GM12875 (cell line): Measurements from ENCODE around the gene SOX5.

ENCODE experiments used
- H3K4me3 ChIP-seq: one replicate; pipeline ENCODE4 v1.5.1; 2011; ENCODE audit warnings: low read depth, low read length, control low read depth
- CTCF ChIP-seq: IDR thresholded peaks from 2 replicates; pipeline ENCODE4 v1.5.1; 2011; ENCODE audit warnings: low read depth, mild to moderate bottlenecking, control low read depth, inconsistent platforms, low read length, moderate library complexity, borderline replicate concordance; ENCODE audit not compliant: insufficient read depth

SOX5 gene

GRCh38 chr12:23596568-23596967 lies 352.9 kb downstream of the SOX5 start:
- H3K4me3 ChIP-seq, result no peak overlapping the region
- no peak for TF ChIP-seq CTCF

GRCh38 chr12:23587833-23588559 lies 361.5 kb downstream of the SOX5 start:
- no peak overlapping the region for H3K4me3 ChIP-seq
- TF ChIP-seq CTCF, result no peak

- no peak for TF ChIP-seq CTCF
- H3K4me3 ChIP-seq, result no peak overlapping the region
Measured at GRCh38 chr12:23585782-23586163, 363.7 kb downstream of the SOX5 start.

GRCh38 chr12:23585156-23585781 lies 364.2 kb downstream of the SOX5 start:
- no peak for TF ChIP-seq CTCF

GRCh38 chr12:23581913-23582312 lies 367.6 kb downstream of the SOX5 start:
- no peak for TF ChIP-seq CTCF
- no peak overlapping the region for H3K4me3 ChIP-seq

More at GRCh38 chr12:23585156-23585781, 364.2 kb downstream of the SOX5 start:
- no peak overlapping the region for H3K4me3 ChIP-seq

- no peak overlapping the region for H3K4me3 ChIP-seq
- TF ChIP-seq CTCF, result no peak
Measured at GRCh38 chr12:23579257-23579656, 370.2 kb downstream of the SOX5 start.

- TF ChIP-seq CTCF, result no peak
- H3K4me3 ChIP-seq, result no peak overlapping the region
Measured at GRCh38 chr12:23576372-23576771, 373.1 kb downstream of the SOX5 start.
